Hepatocyte (in vitro differentiated cells): ENCODE results near the gene AURKAIP1.

Source experiments
- CTCF ChIP-seq: fragments of 200-600 bp; sonication (generic); IDR thresholded peaks from 2 replicates; pipeline ENCODE4 v1.5.1; 2016; ENCODE audit warnings: antibody characterized with exemption, mild to moderate bottlenecking; ENCODE audit not compliant: poor library complexity
- EZH2 ChIP-seq: fragments of 200-600 bp; sonication (generic); IDR thresholded peaks from 2 replicates; pipeline ENCODE4 v1.6.1; 2016; ENCODE audit warnings: antibody characterized with exemption, mild to moderate bottlenecking, borderline replicate concordance
- EZH2phosphoT487 ChIP-seq: fragments of 200-600 bp; sonication (generic); IDR thresholded peaks from one replicate; pipeline ENCODE4 v1.6.1; 2018; ENCODE audit warnings: antibody characterized with exemption, mild to moderate bottlenecking, low read depth, moderate library complexity; ENCODE audit not compliant: unreplicated experiment, severe bottlenecking

DNA sequence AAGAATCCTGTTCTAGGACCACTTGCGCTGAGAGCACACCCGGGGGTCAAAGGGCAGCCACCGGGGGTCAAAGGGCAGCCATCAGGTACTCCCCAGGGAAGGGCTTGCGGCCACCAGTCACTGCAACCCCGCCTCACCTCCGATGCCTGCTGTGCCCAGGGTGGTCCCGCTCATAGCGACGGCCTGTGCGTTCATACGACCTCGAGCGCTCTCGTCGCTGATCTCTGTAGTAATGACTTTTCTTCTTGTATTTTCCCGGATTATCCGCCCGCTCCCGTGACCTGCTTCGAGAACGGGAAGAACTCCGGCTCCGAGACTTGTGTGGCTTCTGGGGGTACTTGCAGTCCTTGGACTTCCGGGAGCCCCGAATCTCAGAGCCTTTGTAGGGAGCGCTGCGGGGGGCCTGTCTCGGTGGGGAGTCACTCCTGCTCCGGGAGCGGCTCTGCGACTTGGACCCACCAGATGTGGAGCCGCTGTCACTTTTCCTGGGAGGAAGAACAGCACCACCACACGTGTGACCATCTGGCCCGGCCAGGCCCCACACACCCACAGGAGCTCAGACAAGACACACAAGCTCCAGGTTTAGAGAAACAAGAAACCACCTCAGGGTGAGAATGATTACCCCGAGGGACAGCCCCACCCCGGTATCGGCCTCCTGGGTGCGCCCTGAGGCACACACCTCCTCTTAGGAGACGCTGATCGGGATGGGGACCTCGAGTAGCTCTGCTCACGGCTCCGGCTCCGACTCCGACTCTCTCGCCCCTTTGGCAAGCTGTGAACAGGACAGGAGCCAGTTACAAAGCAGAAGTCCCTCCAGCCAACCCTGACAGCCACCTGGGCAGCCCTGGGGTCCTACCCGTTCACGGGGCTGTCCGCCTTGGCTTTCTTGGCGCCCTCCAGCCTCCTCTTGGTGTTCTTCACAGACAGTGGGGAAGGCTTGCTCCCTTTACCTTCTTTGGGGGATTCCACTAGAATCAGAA, 12.4 kb upstream of the AURKAIP1 start:
- TF ChIP-seq EZH2phosphoT487: no peak
- TF ChIP-seq CTCF: no peak
- TF ChIP-seq EZH2: no peak
